Progenitor cell of endocrine pancreas (in vitro differentiated cells): ENCODE results near the gene MICA. TPM values are rescaled to one million over a fixed set of nuclear protein-coding genes. Genes with fewer than 3 reads are reported as not detected.

Source experiments
- DNase-seq: peaks from one replicate; pipeline ENCODE4 v3.0.0; 2021; ENCODE audit warnings: low spot score; ENCODE audit not compliant: unreplicated experiment
- H3K27ac Mint-ChIP-seq: 2 replicates; pipeline ENCODE4 v1.8.0; 2021; ENCODE audit warnings: mild to moderate bottlenecking, moderate library complexity, mixed read lengths
- H3K27me3 Mint-ChIP-seq: 2 replicates; pipeline ENCODE4 v1.8.0; 2021; ENCODE audit warnings: mixed read lengths
- H3K36me3 Mint-ChIP-seq: 2 replicates; pipeline ENCODE4 v1.8.0; 2022; ENCODE audit warnings: mixed read lengths; ENCODE audit not compliant: insufficient read depth
- H3K4me1 Mint-ChIP-seq: 2 replicates; pipeline ENCODE4 v1.8.0; 2021; ENCODE audit warnings: low read depth, mixed read lengths
- H3K4me3 Mint-ChIP-seq: 2 replicates; pipeline ENCODE4 v1.8.0; 2021; ENCODE audit warnings: low read depth, mild to moderate bottlenecking, moderate library complexity, mixed read lengths
- H3K9me3 Mint-ChIP-seq: 2 replicates; pipeline ENCODE4 v1.8.0; 2021; ENCODE audit warnings: low read depth, mixed read lengths
- total RNA-seq: library from RNA; stranded (reverse); gene quantifications from 2 replicates; pipeline ENCODE4 v1.2.1, GENCODE V29; 2021
- TF ChIP-seq, protein P1 (sequence below): fragments of 200-600 bp; sonication (generic); IDR thresholded peaks from one replicate; pipeline ENCODE4 v1.5.0; 2021; ENCODE audit warnings: antibody characterized with exemption, mild to moderate bottlenecking; ENCODE audit not compliant: unreplicated experiment

The MICA gene
- total RNA-seq, 1 donor from 2014 or later, result 8.9 TPM

DNA sequence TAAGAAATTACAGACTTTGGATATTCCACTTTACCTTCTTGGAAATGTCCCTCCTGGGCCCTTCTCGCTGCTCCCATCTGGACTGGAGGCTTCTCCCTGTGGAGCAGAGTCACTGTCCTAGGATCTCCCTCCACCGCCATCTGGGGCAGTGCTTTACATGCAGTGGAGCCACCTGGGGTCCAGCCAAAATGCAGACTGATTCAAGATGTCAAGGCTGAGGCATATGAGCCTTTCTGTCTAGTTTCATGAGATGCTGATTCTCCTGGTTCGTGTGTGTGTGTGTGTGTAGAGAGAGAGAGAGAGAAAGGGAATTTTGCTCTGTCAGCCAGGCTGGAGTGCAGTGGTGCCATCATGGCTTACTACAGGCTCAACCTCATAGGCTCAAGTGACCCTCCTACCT is 14.9 kb downstream of the MICA start:
- Mint-ChIP-seq H3K36me3 (peaks cover 7% of the 10 kb centered on the region), H3K4me3 (no peak overlapping the region), H3K9me3 (no peaks in the 10 kb centered on the region), H3K4me1 (no peaks in the 10 kb centered on the region), H3K27ac (no peak overlapping the region), H3K27me3 (peaks cover 18% of the 10 kb centered on the region)
- TF ChIP-seq, protein P1, sequence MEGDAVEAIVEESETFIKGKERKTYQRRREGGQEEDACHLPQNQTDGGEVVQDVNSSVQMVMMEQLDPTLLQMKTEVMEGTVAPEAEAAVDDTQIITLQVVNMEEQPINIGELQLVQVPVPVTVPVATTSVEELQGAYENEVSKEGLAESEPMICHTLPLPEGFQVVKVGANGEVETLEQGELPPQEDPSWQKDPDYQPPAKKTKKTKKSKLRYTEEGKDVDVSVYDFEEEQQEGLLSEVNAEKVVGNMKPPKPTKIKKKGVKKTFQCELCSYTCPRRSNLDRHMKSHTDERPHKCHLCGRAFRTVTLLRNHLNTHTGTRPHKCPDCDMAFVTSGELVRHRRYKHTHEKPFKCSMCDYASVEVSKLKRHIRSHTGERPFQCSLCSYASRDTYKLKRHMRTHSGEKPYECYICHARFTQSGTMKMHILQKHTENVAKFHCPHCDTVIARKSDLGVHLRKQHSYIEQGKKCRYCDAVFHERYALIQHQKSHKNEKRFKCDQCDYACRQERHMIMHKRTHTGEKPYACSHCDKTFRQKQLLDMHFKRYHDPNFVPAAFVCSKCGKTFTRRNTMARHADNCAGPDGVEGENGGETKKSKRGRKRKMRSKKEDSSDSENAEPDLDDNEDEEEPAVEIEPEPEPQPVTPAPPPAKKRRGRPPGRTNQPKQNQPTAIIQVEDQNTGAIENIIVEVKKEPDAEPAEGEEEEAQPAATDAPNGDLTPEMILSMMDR, result no peak
- no peak for DNase-seq

- H3K9me3 Mint-ChIP-seq, result no peaks in the 10 kb centered on the region
- DNase-seq, result no peak
- TF ChIP-seq, protein P1, result no peak
- H3K4me1 Mint-ChIP-seq, result no peaks in the 10 kb centered on the region
- H3K27ac Mint-ChIP-seq, result peak overlapping the region; percentile 7
- no peak overlapping the region for H3K4me3 Mint-ChIP-seq
- H3K36me3 Mint-ChIP-seq, result peaks cover 7% of the 10 kb centered on the region
- peaks cover 18% of the 10 kb centered on the region for H3K27me3 Mint-ChIP-seq
Measured at GRCh38 chr6:31419842-31420241, 16.4 kb downstream of the MICA start.

GRCh38 chr6:31420546-31420945 is 17.2 kb downstream of the MICA start:
- Mint-ChIP-seq H3K9me3 (no peaks in the 10 kb centered on the region), H3K4me1 (no peaks in the 10 kb centered on the region), H3K27ac (no peak overlapping the region), H3K36me3 (peaks cover 7% of the 10 kb centered on the region), H3K27me3 (peaks cover 18% of the 10 kb centered on the region), H3K4me3 (no peak overlapping the region)
- no peak for DNase-seq
- TF ChIP-seq, protein P1, result no peak

GRCh38 chr6:31422587-31422986 is 19.2 kb downstream of the MICA start:
- no peaks in the 10 kb centered on the region for H3K4me1 Mint-ChIP-seq
- H3K27ac Mint-ChIP-seq, result no peak overlapping the region
- H3K27me3 Mint-ChIP-seq, result peaks cover 18% of the 10 kb centered on the region
- H3K9me3 Mint-ChIP-seq, result no peaks in the 10 kb centered on the region
- H3K4me3 Mint-ChIP-seq, result no peak overlapping the region
- TF ChIP-seq, protein P1, result no peak
- H3K36me3 Mint-ChIP-seq, result no peaks in the 10 kb centered on the region
- DNase-seq, result no peak

DNA sequence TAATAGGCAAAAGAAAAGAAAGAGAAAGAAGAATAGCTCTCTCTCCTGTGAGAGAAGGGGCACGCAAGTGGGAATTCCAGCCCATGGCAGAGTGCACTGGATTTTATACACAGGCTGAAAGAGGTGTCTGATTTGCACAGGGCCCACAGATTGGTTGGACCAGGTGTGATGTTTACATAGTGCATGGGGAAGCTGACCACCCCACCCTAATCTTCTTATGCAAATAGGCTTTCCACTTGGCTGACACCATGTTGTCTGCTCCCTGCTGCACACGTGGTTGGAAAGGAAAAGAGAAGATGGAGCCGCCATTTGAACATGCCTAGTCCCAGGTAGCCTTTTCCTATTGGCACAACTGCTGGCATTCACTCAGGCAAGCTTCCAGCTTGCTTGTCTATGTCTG is 20.2 kb downstream of the MICA start:
- TF ChIP-seq, protein P1, result no peak
- Mint-ChIP-seq H3K27me3 (peaks cover 18% of the 10 kb centered on the region), H3K27ac (no peak overlapping the region), H3K36me3 (no peaks in the 10 kb centered on the region), H3K9me3 (no peaks in the 10 kb centered on the region), H3K4me1 (no peaks in the 10 kb centered on the region), H3K4me3 (no peak overlapping the region)
- no peak for DNase-seq
